Activated CD4-positive, alpha-beta T cell treated with anti-CD3 and anti-CD28 coated beads for 4 hours (primary cell): ENCODE data around the gene ZNF804B.

Source experiments
- DNase-seq, 2 donors: peaks; one replicate each; pipeline ENCODE4 v3.0.0-alpha.2; 2020

ZNF804B gene

DNA sequence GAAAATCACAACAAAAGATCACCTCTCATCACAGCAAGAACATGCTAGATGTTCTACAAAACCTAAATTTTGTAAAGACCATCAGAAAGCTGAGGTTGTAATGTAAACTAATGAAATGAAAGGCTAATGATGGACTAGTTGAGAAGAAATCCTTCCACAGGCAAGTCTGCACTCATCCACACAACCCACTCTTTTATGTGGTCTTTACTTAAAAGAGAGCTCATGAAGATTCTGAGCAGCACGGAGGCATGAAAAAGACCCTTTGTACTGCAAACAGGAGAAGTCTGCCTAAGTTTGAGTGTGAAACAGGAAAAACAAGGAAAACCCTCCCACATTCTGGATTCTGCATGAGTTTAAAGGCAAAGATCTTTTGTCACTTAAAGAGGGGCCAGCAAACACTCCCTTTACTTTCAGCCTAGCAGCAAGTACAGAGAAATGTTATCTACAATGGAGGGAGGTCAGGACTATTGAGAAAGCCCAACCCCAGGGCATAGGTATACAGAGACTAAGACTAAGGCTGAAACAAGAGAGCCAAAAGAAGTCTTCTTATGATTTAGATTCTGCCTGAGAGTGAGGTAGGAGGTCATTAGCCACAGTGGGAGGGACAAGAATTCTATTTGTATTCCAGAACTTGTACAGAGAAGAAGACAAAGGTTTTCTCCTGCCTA lies 557.2 kb downstream of the ZNF804B start:
- DNase-seq, result no peak

- DNase-seq, result no peak
Measured at GRCh38 chr7:89332026-89332425, 572.5 kb downstream of the ZNF804B start.

- DNase-seq, result no peak
Measured at GRCh38 chr7:89334797-89335196, 575.3 kb downstream of the ZNF804B start.

- no peak for DNase-seq
Measured at GRCh38 chr7:89335490-89335889, 576.0 kb downstream of the ZNF804B start.

DNA sequence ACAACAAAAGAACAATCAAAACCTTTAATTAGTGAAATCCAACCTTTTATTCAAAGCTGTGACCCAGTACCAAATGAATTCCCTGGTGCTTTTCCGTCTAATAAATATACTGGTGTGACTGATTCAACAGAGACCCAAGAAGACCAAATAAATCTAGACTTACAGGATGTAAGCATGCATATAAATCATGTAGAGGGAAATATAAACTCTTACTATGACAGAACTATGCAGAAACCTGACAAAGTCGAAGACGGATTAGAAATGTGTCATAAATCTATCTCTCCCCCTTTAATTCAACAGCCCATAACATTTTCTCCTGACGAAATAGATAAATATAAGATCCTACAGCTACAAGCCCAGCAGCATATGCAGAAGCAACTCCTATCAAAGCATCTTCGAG lies 576.6 kb downstream of the ZNF804B start:
- no peak for DNase-seq

GRCh38 chr7:89339748-89340147 lies 580.2 kb downstream of the ZNF804B start:
- DNase-seq, result no peak

DNA sequence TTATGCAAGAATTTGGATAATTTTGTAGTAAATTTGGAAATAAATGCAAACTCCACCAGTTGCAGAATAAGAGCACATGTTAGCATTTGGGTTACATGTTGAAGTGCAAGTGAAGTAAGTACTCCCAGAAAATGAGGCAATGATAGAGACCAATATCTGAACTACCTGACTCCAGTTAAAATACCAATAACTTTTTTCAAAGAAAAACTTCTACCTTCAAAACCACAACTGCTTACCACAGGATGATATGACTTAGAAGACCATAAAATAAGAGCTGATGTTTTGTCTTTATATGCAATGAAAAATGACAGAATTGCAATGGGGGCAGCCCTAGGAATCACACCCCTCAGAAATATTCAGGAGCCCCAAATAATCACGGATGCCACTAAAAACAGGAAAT lies 597.6 kb downstream of the ZNF804B start:
- no peak for DNase-seq

DNA sequence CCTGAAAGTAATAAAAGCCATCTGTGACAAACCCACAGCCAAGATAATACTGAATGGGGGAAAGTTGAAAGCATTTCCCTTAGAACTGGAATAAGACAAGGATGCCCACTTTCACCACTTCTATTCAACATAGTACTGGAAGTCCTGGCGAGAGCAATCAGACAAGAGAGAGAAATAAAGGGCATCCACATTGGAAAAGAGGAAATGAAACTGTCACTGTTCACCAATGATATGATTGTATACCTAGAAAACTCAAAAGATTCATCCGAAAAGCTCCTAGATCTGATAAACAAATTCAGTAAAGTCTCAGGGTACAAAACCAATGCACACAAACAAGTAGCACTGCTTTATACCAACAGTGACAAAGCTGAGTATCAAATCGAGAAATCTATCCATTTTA lies 617.7 kb downstream of the ZNF804B start:
- DNase-seq, result no peak

DNA sequence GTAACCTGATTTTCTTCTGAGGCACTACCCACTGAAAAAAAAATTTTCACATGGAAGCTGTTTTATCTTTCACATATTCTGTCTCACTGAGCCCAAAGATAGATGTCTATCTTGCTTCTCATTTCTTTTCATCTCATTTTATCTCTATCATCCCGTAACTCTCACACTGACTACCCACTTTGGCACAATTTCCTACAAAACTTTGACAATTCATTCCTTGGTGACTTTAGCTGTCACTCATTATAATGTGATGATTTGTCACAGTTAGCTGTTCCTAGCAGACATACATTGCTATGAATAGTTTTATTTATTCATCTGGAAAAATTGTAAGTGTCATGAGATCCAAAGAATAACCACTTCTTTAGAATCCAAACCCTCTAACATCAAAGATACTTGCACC lies 625.9 kb downstream of the ZNF804B start:
- DNase-seq, result no peak
